Epithelial cell of esophagus (primary cell): Measurements from ENCODE around the gene PROM2.

Experiments
- DNase-seq: peaks from one replicate; pipeline ENCODE4 v3.0.0; 2010; ENCODE audit warnings: low read depth
- H3K4me3 ChIP-seq: 2 replicates; pipeline ENCODE4 v1.5.1; 2011; ENCODE audit warnings: mild to moderate bottlenecking, low read length, control low read depth
- CTCF ChIP-seq: IDR thresholded peaks from 2 replicates; pipeline ENCODE4 v1.5.1; 2011; ENCODE audit warnings: low read depth, mild to moderate bottlenecking, low read length, control low read depth, inconsistent platforms; ENCODE audit not compliant: insufficient read depth; ENCODE audit errors: missing control alignments

The PROM2 gene

GRCh38 chr2:95299961-95300360 lies 25.7 kb downstream of the PROM2 start:
- no peak for DNase-seq
- no peak for TF ChIP-seq CTCF

GRCh38 chr2:95300450-95300849 lies 26.2 kb downstream of the PROM2 start:
- H3K4me3 ChIP-seq = no peak overlapping the region
- no peak for TF ChIP-seq CTCF
- peak; percentile 23 for DNase-seq

More at GRCh38 chr2:95299961-95300360, 25.7 kb downstream of the PROM2 start:
- no peak overlapping the region for H3K4me3 ChIP-seq

- no peak for TF ChIP-seq CTCF
- H3K4me3 ChIP-seq = no peak overlapping the region
- no peak for DNase-seq
Measured at GRCh38 chr2:95301186-95301585, 26.9 kb downstream of the PROM2 start.

GRCh38 chr2:95301876-95302641 lies 27.8 kb downstream of the PROM2 start:
- DNase-seq = no peak
- TF ChIP-seq CTCF = no peak

GRCh38 chr2:95303191-95303919 lies 29.1 kb downstream of the PROM2 start:
- TF ChIP-seq CTCF = no peak
- DNase-seq = no peak
- no peak overlapping the region for H3K4me3 ChIP-seq

More at GRCh38 chr2:95301876-95302641, 27.8 kb downstream of the PROM2 start:
- no peak overlapping the region for H3K4me3 ChIP-seq

- no peak overlapping the region for H3K4me3 ChIP-seq
- DNase-seq = peak; percentile 18
- TF ChIP-seq CTCF = no peak
Measured at GRCh38 chr2:95305380-95306061, 31.3 kb downstream of the PROM2 start.
